ENCODE data around the gene DDX42.
"Not testable (repeated sequence)": the region's sequence is repeated elsewhere in the genome, so short reads cannot be mapped to it uniquely, and the experiment has no call there.

DDX42 gene

DNA sequence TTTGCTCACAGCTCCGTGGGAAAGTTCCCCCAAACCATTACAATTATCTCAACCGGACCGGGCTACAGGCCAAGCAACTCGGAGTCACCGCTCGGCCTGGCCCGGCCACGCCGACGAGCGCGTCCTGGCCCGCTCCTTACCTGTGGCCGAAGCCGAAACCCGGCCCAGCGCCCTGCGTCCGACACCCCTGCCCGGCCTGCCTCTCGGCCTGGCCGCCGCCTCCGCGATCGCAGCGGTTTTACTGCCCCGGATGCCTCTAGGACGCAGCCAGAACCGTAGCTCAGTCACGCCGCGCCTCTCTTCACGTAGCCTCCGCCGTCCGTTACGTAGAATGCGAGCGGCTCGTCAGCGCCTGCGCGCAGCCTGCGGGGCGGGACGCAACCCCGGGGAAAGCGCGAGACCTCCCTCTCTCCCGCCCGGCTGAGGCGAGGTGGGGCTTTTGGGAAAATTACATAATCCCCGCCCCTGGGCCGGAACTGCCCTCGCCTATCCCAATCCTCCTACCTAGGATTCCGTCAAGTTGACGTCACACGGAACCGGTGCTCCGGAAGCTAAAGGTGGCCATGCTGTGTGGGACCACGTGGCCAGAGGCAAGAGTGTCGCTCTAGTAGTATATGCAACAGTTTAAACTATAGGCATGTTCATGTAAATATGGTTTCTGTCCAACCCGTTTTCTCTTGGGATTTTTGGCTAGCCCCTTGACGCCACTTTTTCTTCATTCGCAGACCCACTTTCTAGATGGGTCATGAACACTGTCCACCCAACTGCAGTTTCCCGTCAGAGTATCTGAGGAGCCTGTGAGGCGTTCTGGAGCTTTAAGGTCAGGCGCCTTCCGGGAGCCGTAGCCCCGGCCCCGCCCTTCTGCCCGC, 464 bp upstream of the DDX42 start, which contains the start of gene CCDC47:
Gene CCDC47, minus strand, starts transcription at position 326 of the 869 bp plus-strand sequence. CDS start 7,422 bp downstream, outside the sequence.
- peak; percentile 93 for DNase-seq (ENCODE audit: extremely low spot score, insufficient read length, low read depth)
- FAIRE-seq = peak; percentile 98

DNA sequence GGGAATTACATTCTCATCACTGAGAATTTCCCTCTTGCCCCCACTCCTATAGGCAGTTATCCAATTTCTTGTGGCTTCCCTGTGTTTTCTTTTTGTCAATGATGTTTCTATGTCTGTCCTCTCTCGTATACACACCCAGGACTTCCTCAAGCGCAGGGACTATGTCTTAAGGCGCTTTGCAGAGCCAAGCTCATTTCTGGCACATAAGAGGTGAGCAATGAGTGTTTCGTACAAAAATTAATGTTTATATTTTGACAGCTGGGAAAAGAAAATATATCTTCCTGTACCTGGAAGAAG, 947 bp downstream of the DDX42 start:
- no peak for DNase-seq (ENCODE audit: extremely low spot score, insufficient read length, low read depth)
- no peak for FAIRE-seq

- DNase-seq (ENCODE audit: extremely low spot score, insufficient read length, low read depth) (no peak), FAIRE-seq (no peak)
Observed at GRCh38 chr17:63775420-63775819, 1.4 kb downstream of the DDX42 start.

DNA sequence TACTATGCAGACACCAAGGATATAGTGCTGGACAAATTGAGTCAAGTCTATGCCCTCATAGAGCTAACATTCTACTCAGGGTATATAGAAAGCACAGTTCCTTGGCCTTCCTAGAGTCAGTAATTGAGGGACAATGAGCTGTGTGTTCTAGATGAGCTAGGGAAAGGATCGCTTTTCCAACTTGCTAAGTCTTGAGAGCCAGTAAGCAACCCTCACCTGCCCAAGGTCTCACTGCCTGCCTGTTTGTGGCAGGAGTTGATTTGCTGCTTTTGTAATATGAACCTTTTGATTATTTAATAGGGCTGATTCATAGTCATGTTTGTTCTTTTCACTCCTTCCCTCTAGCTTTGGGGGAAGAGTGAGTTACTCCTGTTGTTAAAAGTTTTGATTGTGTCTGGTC, 6.5 kb downstream of the DDX42 start:
- DNase-seq (ENCODE audit: extremely low spot score, insufficient read length, low read depth) = no peak
- no peak for FAIRE-seq

GRCh38 chr17:63780928-63781327, 7.0 kb downstream of the DDX42 start:
- DNase-seq (ENCODE audit: extremely low spot score, insufficient read length, low read depth) (no peak), FAIRE-seq (no peak)

- FAIRE-seq = no peak
- no peak for DNase-seq (ENCODE audit: extremely low spot score, insufficient read length, low read depth)
Observed at GRCh38 chr17:63783522-63783921, 9.6 kb downstream of the DDX42 start.

GRCh38 chr17:63785556-63785955, 11.6 kb downstream of the DDX42 start:
- FAIRE-seq (no peak), DNase-seq (ENCODE audit: extremely low spot score, insufficient read length, low read depth) (no peak)

DNA sequence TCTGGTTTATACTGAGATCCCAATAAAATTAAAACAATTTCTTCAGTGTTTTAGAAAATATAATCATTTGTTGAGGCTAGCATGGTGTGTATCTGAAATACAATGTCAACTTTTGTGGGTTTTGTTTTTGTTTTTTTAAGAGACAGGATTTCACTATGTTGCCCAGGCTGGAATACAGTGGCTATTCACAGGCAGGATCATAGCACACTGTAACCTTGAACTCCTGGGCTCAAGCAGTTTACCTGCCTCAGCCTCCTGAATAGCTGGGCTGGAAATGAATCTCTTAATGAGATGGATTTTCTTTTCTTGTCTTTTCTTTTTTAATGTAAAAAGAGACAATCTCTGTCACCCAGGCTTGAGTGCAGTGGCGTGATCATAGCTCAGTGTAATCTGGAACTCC, 12.1 kb downstream of the DDX42 start:
- DNase-seq (ENCODE audit: extremely low spot score, insufficient read length, low read depth) (no peak), FAIRE-seq (no peak)

DNA sequence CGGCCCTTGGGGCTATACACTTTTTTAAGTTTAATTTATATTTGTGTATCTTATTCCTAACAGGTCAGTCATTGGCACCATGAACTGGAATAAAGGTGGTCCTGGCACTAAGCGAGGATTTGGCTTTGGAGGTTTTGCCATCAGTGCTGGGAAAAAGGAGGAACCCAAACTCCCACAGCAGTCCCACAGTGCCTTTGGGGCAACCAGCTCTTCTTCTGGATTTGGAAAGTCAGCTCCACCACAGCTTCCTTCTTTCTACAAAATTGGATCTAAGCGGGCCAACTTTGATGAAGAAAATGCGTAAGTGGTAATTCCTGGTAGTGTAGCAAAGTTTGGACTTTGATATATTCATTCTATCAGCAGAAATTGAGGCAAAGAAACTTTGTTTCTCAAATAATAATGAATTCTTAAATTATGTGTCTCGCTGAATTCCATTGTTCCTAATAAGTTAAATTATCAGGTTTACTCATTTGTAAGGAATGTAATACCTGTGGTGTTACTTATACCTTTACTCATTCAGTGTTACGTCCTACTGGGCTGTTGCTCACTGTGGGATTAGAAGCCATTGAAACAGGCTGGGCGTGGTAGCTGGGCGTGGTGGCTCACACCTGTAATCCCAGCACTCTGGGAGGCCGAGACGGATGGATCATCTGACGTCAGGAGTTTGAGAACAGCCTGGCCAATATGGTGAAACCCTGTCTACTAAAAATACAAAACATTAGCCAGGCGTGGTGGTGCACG, 13.2 kb downstream of the DDX42 start:
- DNase-seq (ENCODE audit: extremely low spot score, insufficient read length, low read depth) = no peak
- FAIRE-seq = no peak

GRCh38 chr17:63790057-63790456, 16.1 kb downstream of the DDX42 start:
- FAIRE-seq (no peak), DNase-seq (ENCODE audit: extremely low spot score, insufficient read length, low read depth) (no peak)

- DNase-seq (ENCODE audit: extremely low spot score, insufficient read length, low read depth) (no peak), FAIRE-seq (no peak)
Observed at GRCh38 chr17:63792055-63792729, 18.2 kb downstream of the DDX42 start.

- FAIRE-seq = not testable (repeated sequence)
Observed at GRCh38 chr17:63796375-63796774, 22.4 kb downstream of the DDX42 start.

DNA sequence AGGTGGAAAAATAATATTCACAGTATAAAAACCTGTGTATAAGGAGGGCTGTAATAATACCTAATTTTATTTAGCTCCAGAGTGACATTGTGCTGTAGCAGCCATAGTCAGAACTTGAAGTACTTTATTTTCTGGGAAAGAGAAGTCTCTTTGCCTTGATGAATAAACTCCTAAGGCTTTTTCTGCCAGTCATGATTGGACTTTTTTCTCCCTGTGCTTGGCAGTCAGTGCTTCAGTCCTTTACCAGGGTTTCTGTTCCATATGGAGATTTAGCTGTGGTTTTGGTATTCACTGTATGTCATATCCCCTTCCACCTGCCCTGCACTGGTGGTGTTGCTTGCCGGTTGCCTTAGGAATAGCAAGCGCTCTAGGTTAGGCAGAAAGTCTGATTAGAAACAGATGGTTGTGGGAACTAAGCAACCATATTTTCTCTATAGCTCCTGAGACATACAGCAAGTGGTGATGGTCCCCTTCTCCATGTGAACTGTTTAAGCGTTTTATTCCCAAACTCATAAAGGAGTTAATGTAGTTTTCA, 24.7 kb downstream of the DDX42 start:
- DNase-seq (ENCODE audit: extremely low spot score, insufficient read length, low read depth) (no peak), FAIRE-seq (no peak)

More at GRCh38 chr17:63796375-63796774, 22.4 kb downstream of the DDX42 start:
- not testable (repeated sequence) for DNase-seq (ENCODE audit: extremely low spot score, insufficient read length, low read depth)

DNA sequence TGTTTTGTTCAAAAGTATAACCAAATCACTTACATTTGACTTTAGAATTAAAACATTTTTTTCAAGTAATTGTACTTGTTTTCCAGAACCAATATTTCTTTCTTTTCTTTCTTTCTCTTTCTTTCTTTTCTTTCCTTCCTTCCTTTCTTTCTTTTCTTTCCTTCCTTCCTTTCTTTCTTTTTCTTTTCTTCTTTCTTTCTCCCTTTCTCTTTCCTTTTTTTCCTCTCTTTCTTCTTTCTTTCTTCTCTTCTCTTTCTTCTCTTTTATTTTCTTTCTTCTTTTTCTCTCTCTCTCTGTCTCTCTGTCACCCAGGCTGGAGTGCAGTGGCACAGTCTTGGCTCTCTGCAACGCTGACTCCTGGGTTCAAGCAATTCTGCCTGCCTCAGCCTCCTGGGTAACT, 26.8 kb downstream of the DDX42 start:
- no peak for FAIRE-seq
- no peak for DNase-seq (ENCODE audit: extremely low spot score, insufficient read length, low read depth)

DNA sequence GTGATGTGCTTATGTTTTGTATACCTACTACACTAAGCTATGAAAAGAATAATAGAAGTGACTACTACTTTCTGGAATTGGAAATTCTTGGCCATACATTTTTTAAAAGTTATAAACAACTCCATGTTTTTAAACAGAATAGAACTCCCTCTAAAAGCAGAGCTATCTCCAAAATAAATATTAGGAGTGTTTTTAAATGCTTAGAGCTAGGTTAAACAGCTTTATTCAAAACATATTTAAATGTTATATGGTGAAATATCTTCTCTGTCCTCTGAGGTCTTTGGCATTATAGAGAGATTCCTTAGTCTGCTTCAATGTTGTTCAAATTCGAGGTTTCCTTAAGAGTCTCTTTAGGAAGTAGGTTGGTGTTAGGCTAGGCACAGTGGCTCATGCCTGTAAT, 30.4 kb downstream of the DDX42 start:
- DNase-seq (ENCODE audit: extremely low spot score, insufficient read length, low read depth) = no peak
- FAIRE-seq = no peak

- FAIRE-seq (no peak), DNase-seq (ENCODE audit: extremely low spot score, insufficient read length, low read depth) (no peak)
Observed at GRCh38 chr17:63805591-63805990, 31.6 kb downstream of the DDX42 start.

DNA sequence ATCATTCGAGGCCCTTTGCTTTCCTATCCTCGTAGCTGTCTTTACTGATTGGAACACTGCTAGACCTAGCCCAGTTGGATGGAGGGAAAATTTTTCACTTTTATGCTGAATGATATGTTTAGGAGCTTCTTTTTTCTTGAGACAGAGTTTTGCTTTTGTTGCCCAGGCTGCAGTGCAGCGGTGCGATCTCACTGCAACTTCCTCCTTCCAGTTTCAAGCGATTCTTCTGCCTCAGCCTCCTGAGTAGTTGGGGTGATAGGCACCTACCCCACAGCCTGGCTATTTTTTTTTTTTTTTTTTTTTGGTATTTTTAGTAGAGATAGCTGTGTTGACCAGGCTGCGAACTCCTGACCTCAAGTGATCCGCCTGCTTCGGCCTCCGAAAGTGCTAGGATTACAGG, 36.0 kb downstream of the DDX42 start:
- FAIRE-seq = no peak
- DNase-seq (ENCODE audit: extremely low spot score, insufficient read length, low read depth) = no peak

DNA sequence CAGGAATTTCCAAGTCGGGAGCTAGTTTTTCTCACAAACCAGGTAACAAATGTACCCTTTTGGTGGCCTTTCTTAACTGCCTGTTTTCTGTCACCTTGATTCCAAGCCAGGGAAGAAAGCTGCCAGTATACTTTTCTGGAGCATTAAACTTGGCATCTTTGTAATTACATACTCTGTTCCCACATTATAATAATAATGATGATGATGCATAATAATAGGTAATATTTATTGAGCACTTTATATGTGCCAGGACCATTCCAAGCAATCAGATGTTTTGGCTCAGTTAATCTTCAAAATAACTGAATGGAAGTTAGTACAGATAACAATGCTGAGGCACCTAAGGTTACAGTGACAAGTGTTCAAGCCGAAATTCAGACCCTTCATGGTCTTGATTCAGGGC, 42.2 kb downstream of the DDX42 start:
- FAIRE-seq (no peak), DNase-seq (ENCODE audit: extremely low spot score, insufficient read length, low read depth) (no peak)

- DNase-seq (ENCODE audit: extremely low spot score, insufficient read length, low read depth) = no peak
Observed at GRCh38 chr17:63816669-63817068, 42.7 kb downstream of the DDX42 start.

DNA sequence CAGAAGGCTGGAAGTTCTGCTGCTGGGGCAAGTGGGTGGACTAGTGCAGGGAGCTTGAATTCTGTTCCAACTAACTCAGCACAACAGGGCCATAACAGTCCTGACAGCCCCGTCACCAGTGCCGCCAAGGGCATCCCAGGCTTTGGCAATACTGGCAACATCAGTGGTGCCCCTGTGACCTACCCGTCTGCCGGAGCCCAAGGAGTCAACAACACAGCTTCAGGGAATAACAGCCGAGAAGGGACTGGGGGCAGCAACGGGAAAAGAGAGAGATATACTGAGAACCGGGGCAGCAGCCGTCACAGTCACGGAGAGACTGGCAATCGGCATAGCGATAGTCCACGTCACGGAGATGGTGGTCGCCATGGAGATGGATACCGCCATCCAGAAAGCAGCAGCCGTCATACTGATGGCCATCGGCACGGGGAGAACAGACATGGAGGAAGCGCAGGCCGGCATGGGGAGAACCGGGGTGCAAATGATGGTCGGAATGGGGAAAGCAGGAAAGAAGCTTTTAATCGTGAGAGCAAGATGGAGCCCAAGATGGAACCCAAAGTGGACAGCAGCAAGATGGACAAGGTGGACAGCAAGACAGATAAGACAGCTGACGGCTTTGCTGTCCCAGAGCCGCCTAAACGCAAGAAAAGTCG, 43.9 kb downstream of the DDX42 start:
- no peak for DNase-seq (ENCODE audit: extremely low spot score, insufficient read length, low read depth)
- FAIRE-seq = no peak

More at GRCh38 chr17:63816669-63817068, 42.7 kb downstream of the DDX42 start:
- FAIRE-seq = no peak

All from GM18507 (cell line).